ENCODE data around the gene PPWD1. TPM values are rescaled to one million over a fixed set of nuclear protein-coding genes. Genes with fewer than 3 reads are reported as not detected.

The PPWD1 gene
- total and polyA plus RNA-seq, 8 donors = 9.3 to 159 (median 50.6) TPM

Small RNA genes within 50 kb of the gene (small RNA-seq; reads per million reads assigned to genes)
- gene RNU6-540P = 0 reads per million in 4 donors

Other genes with a start within 250 kb of the PPWD1 start
- 10 to 100 TPM in 2 of 5 donors, 1 to 10 TPM in 1, under 1 TPM in 1, not detected in 1; 0.58 to 43.3 (median 15.0) TPM for gene ADAMTS6, start 81.4 kb upstream of the PPWD1 start, total RNA-seq
- gene ADAMTS6, start 81.4 kb upstream of the PPWD1 start, polyA plus RNA-seq = under 1 TPM; 0.15 to 0.25 (median 0.23) TPM
- 10 to 100 TPM in 2 of 5 donors, 1 to 10 TPM in 1, under 1 TPM in 1, not detected in 1; 0.58 to 43.2 (median 13.1) TPM for gene CENPK, start 128 bp upstream of the PPWD1 start, total RNA-seq
- gene CENPK, start 128 bp upstream of the PPWD1 start, polyA plus RNA-seq = 1 to 10 TPM; 4.2 to 7.7 (median 4.3) TPM
- 10 to 100 TPM in 2 of 5 donors, 1 to 10 TPM in 2, under 1 TPM in 1; 0.87 to 37.3 (median 5.3) TPM for gene TRIM23, start 61.0 kb downstream of the PPWD1 start, total RNA-seq
- gene TRIM23, start 61.0 kb downstream of the PPWD1 start, polyA plus RNA-seq = 1 to 10 TPM; 2.4 to 3.1 (median 2.7) TPM
- gene SHLD3, start 61.7 kb downstream of the PPWD1 start, total RNA-seq = 1 to 10 TPM in 2 of 5 donors, under 1 TPM in 1, not detected in 2; 0.45 to 7.0 (median 4.8) TPM
- 1 to 10 TPM; 1.5 to 2.4 (median 2.0) TPM for gene SHLD3, start 61.7 kb downstream of the PPWD1 start, polyA plus RNA-seq
- gene TRAPPC13, start 61.7 kb downstream of the PPWD1 start, total RNA-seq = 10 to 100 TPM in 3 of 5 donors, 1 to 10 TPM in 2; 8.2 to 42.8 (median 20.3) TPM
- gene TRAPPC13, start 61.7 kb downstream of the PPWD1 start, polyA plus RNA-seq = 10 to 100 TPM; 10.8 to 12.8 (median 11.8) TPM
- gene SGTB, start 158.8 kb downstream of the PPWD1 start, total RNA-seq = 10 to 100 TPM in 1 of 5 donors, 1 to 10 TPM in 3, not detected in 1; 3.6 to 39.7 (median 7.5) TPM
- 1 to 10 TPM; 1.1 to 2.7 (median 1.3) TPM for gene SGTB, start 158.8 kb downstream of the PPWD1 start, polyA plus RNA-seq
- 10 to 100 TPM in 3 of 5 donors, 1 to 10 TPM in 1, under 1 TPM in 1; 0.58 to 27.5 (median 13.2) TPM for gene NLN, start 158.9 kb downstream of the PPWD1 start, total RNA-seq
- gene NLN, start 158.9 kb downstream of the PPWD1 start, polyA plus RNA-seq = 10 to 100 TPM in 1 of 3 donors, 1 to 10 TPM in 2; 2.0 to 11.5 (median 6.3) TPM